Measurements from ENCODE around the gene ZNF813. TPM values are rescaled to one million over a fixed set of nuclear protein-coding genes. Genes with fewer than 3 reads are reported as not detected.
A peak's percentile ranks its signal among the peaks of the same experiment; 100 is the strongest.

ZNF813 gene
- total RNA-seq, 1 experiment from 2014 or later = 9.6 TPM

- ChIA-PET POLR2A (no interaction called here), CTCF (no interaction called here)
- DNase-seq (ENCODE audit: low read depth, low spot score) (no peak), ATAC-seq (no peak)
- no TSS peak for BruUV-seq (replicated peaks)
- Histone ChIP-seq H3K9me3 (ENCODE audit: control insufficient read depth, insufficient read depth, low read depth, low read length) (no peaks in the 10 kb centered on the region), H3K4me1 (ENCODE audit: control insufficient read depth, insufficient read depth, low read length) (0 out of 2 replicates have a peak, but pooled peaks cover 3% of the 10 kb centered on the region), H3K27ac (ENCODE audit: low read length) (no peak overlapping the region), H3K27me3 (ENCODE audit: control insufficient read depth, insufficient read depth, low read length) (no peaks in the 10 kb centered on the region), H3K4me3 (ENCODE audit: low read depth in 2 of 2, low read length in 2 of 2) (no peak overlapping the region), H3K36me3 (ENCODE audit: control insufficient read depth, insufficient read depth, low read length) (no peaks in the 10 kb centered on the region; the same call in 1 of the 2 replicates)
- in situ Hi-C loops (cut with HindIII; ENCODE audit: low pct_unique_long_range_greater_than_20kb, low sequenced_read_pairs) (no loop called here), intact Hi-C loops (cut with micrococcal nuclease; ENCODE audit: unreplicated experiment) (no loop called here)
- TF ChIP-seq SIN3A (IDR thresholded peaks at IDR 0.05; ENCODE audit: borderline replicate concordance, insufficient read depth, low read depth, low read length) = no peak
- no peak for TF ChIP-seq TCF7L2 (IDR thresholded peaks at IDR 0.05; ENCODE audit: low read depth, low read length)
- TF ChIP-seq, protein P1, sequence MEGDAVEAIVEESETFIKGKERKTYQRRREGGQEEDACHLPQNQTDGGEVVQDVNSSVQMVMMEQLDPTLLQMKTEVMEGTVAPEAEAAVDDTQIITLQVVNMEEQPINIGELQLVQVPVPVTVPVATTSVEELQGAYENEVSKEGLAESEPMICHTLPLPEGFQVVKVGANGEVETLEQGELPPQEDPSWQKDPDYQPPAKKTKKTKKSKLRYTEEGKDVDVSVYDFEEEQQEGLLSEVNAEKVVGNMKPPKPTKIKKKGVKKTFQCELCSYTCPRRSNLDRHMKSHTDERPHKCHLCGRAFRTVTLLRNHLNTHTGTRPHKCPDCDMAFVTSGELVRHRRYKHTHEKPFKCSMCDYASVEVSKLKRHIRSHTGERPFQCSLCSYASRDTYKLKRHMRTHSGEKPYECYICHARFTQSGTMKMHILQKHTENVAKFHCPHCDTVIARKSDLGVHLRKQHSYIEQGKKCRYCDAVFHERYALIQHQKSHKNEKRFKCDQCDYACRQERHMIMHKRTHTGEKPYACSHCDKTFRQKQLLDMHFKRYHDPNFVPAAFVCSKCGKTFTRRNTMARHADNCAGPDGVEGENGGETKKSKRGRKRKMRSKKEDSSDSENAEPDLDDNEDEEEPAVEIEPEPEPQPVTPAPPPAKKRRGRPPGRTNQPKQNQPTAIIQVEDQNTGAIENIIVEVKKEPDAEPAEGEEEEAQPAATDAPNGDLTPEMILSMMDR (IDR thresholded peaks at IDR 0.05) = no peak
These were observed 64.8 kb downstream of the ZNF813 start for GRCh38 chr19:53532362-53532761.

DNA sequence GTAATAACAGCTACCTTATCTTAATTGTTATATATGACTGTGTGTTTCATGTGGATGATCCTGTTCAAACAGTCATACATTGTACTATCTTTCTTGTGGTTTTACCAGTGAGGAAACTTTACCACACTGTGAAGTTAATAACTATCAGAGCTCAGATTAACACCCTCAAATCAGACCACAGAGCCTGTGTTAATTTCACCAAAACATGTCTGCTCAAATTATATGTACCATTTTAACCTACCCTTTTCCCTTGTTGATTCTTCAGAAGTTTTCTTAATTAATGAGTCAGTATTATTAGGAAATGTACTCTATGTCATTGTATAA, 68.7 kb downstream of the ZNF813 start:
- no peaks in the 10 kb centered on the region for H3K27me3 ChIP-seq (ENCODE audit: control insufficient read depth, insufficient read depth, low read length)
- no peak for TF ChIP-seq TCF7L2 (IDR thresholded peaks at IDR 0.05; ENCODE audit: low read depth, low read length)
- TF ChIP-seq, protein P2, sequence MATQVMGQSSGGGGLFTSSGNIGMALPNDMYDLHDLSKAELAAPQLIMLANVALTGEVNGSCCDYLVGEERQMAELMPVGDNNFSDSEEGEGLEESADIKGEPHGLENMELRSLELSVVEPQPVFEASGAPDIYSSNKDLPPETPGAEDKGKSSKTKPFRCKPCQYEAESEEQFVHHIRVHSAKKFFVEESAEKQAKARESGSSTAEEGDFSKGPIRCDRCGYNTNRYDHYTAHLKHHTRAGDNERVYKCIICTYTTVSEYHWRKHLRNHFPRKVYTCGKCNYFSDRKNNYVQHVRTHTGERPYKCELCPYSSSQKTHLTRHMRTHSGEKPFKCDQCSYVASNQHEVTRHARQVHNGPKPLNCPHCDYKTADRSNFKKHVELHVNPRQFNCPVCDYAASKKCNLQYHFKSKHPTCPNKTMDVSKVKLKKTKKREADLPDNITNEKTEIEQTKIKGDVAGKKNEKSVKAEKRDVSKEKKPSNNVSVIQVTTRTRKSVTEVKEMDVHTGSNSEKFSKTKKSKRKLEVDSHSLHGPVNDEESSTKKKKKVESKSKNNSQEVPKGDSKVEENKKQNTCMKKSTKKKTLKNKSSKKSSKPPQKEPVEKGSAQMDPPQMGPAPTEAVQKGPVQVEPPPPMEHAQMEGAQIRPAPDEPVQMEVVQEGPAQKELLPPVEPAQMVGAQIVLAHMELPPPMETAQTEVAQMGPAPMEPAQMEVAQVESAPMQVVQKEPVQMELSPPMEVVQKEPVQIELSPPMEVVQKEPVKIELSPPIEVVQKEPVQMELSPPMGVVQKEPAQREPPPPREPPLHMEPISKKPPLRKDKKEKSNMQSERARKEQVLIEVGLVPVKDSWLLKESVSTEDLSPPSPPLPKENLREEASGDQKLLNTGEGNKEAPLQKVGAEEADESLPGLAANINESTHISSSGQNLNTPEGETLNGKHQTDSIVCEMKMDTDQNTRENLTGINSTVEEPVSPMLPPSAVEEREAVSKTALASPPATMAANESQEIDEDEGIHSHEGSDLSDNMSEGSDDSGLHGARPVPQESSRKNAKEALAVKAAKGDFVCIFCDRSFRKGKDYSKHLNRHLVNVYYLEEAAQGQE (IDR thresholded peaks at IDR 0.05; ENCODE audit: insufficient read depth in 1 of 2, low read depth in 2 of 2, low read length in 1 of 2) = no peak
- TF ChIP-seq, protein P1 (IDR thresholded peaks at IDR 0.05) = no peak
- no peak overlapping the region for H3K4me3 ChIP-seq (ENCODE audit: low read depth in 2 of 2, low read length in 2 of 2)
- no peaks in the 10 kb centered on the region for H3K9me3 ChIP-seq (ENCODE audit: control insufficient read depth, insufficient read depth, low read depth, low read length)
- no peak overlapping the region for H3K27ac ChIP-seq (ENCODE audit: low read length)
- ChIA-PET POLR2A (no interaction called here), CTCF (no interaction called here)
- DNase-seq (ENCODE audit: low read depth, low spot score) (no peak), ATAC-seq (no peak)
- BruUV-seq (replicated peaks) = no TSS peak
- in situ Hi-C loops (cut with HindIII; ENCODE audit: low pct_unique_long_range_greater_than_20kb, low sequenced_read_pairs) = no loop called here
- intact Hi-C loops (cut with micrococcal nuclease; ENCODE audit: unreplicated experiment) = no loop called here
- peaks cover 5% of the 10 kb centered on the region; the same call in 1 of the 2 replicates for H3K36me3 ChIP-seq (ENCODE audit: control insufficient read depth, insufficient read depth, low read length)
- 0 out of 2 replicates have a peak, but pooled peaks cover 3% of the 10 kb centered on the region for H3K4me1 ChIP-seq (ENCODE audit: control insufficient read depth, insufficient read depth, low read length)

GRCh38 chr19:53537121-53537520, 69.6 kb downstream of the ZNF813 start:
- Histone ChIP-seq H3K36me3 (ENCODE audit: control insufficient read depth, insufficient read depth, low read length) (peaks cover 5% of the 10 kb centered on the region; the same call in 1 of the 2 replicates), H3K4me3 (ENCODE audit: low read depth in 2 of 2, low read length in 2 of 2) (peak overlapping the region; percentile 76 to 88), H3K27me3 (ENCODE audit: control insufficient read depth, insufficient read depth, low read length) (no peaks in the 10 kb centered on the region), H3K27ac (ENCODE audit: low read length) (peak overlapping the region; percentile 85), H3K9me3 (ENCODE audit: control insufficient read depth, insufficient read depth, low read depth, low read length) (no peaks in the 10 kb centered on the region), H3K4me1 (ENCODE audit: control insufficient read depth, insufficient read depth, low read length) (0 out of 2 replicates have a peak, but pooled peaks cover 3% of the 10 kb centered on the region)
- TF ChIP-seq TCF7L2 (IDR thresholded peaks at IDR 0.05; ENCODE audit: low read depth, low read length) = no peak
- TF ChIP-seq, protein P1 (IDR thresholded peaks at IDR 0.05) = no peak
- TF ChIP-seq, protein P2 (IDR thresholded peaks at IDR 0.05; ENCODE audit: insufficient read depth in 1 of 2, low read depth in 2 of 2, low read length in 1 of 2) = no peak
- no peak for TF ChIP-seq POLR2AphosphoS5 (IDR thresholded peaks at IDR 0.05; ENCODE audit: low read depth, low read length)
- no peak for TF ChIP-seq SIN3A (IDR thresholded peaks at IDR 0.05; ENCODE audit: borderline replicate concordance, insufficient read depth, low read depth, low read length)
- ATAC-seq (peak; percentile 52), DNase-seq (ENCODE audit: low read depth, low spot score) (no peak)
- POLR2A ChIA-PET = no interaction called here
- CTCF ChIA-PET = interaction anchor here (0.6 kb wide), 1 partner anchor 167 kb away, joined by 3 read pairs; no protein-coding TSS in a partner anchor
- in situ Hi-C loops (cut with HindIII; ENCODE audit: low pct_unique_long_range_greater_than_20kb, low sequenced_read_pairs) (no loop called here), intact Hi-C loops (cut with micrococcal nuclease; ENCODE audit: unreplicated experiment) (no loop called here)
- no TSS peak for BruUV-seq (replicated peaks)

Data from Panc1 (cell line).